HG03108 (cell line): ENCODE data around the gene CCDC144A.
"Not testable (repeated sequence)": the region's sequence is repeated elsewhere in the genome, so short reads cannot be mapped to it uniquely, and the experiment has no call there.

Experiments used
- ATAC-seq: cut with Tn5 transposase; IDR thresholded peaks from one replicate; pipeline ENCODE4 v1.9.1; 2021; ENCODE audit warnings: moderate library complexity; ENCODE audit not compliant: unreplicated experiment

Gene CCDC144A

GRCh38 chr17:16818821-16819683 is 129.0 kb downstream of the CCDC144A start:
- ATAC-seq = no peak

DNA sequence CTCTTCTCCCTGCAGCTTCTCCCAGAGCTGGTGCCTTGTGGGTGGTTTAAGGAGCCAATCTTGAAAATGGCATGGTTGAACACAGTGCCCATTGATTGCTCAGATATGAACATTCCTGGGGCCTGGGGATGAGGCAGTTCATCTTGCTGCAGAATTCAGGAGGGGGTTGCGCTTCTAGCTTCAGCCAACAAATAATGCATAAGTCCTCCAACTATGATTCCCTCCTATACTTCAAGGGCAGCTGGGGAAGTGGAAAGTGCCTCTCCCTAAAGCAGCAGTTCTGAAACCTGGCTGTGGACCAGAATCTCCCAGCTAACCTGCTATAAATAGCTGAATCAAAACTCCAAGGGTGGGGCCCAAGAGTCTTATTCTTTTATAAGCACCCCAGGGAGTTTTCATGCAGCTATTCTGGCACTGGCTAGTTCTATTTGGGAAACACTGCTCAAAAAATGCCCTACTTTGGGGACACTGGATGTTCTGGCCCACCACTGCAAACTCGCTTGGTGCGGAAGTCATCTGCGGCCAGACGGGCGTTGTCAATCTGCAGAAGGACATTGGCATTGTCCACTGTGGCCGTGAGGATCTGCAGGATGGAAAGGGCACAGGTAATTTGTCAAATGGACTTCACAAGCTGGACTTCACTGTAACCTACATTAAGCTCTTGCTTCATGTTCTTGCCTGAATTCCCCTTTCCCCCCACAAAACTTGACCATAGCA is 130.3 kb downstream of the CCDC144A start:
- ATAC-seq = no peak

GRCh38 chr17:16820979-16821543 is 131.0 kb downstream of the CCDC144A start:
- no peak for ATAC-seq

GRCh38 chr17:16822133-16822532 is 132.1 kb downstream of the CCDC144A start:
- not testable (repeated sequence) for ATAC-seq

- not testable (repeated sequence) for ATAC-seq
Observed at GRCh38 chr17:16823768-16824406, 133.8 kb downstream of the CCDC144A start.
